Dendritic cell treated with granulocyte-macrophage colony-stimulating factor and Interleukin-4, amounts not matched to agents 40 ng/mL and 50 ng/mL, for 4 days (primary cell): ENCODE results near the gene TAOK2.
A peak's percentile ranks its signal among the peaks of the same experiment; 100 is the strongest.

Source experiments
- H3K27ac Mint-ChIP-seq: one replicate; pipeline ENCODE4 v1.8.0; 2022; ENCODE audit warnings: mild to moderate bottlenecking, mixed read lengths
- H3K27me3 Mint-ChIP-seq: one replicate; pipeline ENCODE4 v1.8.0; 2022; ENCODE audit warnings: mild to moderate bottlenecking, mixed read lengths
- H3K36me3 Mint-ChIP-seq: one replicate; pipeline ENCODE4 v1.8.0; 2022; ENCODE audit warnings: low read depth, mixed read lengths
- H3K4me1 Mint-ChIP-seq: one replicate; pipeline ENCODE4 v1.8.0; 2022; ENCODE audit warnings: low read depth, mixed read lengths
- H3K4me3 Mint-ChIP-seq: one replicate; pipeline ENCODE4 v1.8.0; 2022; ENCODE audit warnings: mild to moderate bottlenecking, moderate library complexity, mixed read lengths
- H3K9me3 Mint-ChIP-seq: one replicate; pipeline ENCODE4 v1.8.0; 2022; ENCODE audit warnings: mixed read lengths
- intact Hi-C: fragments of 100-400 bp; cut with micrococcal nuclease; formaldehyde crosslinking; loops from one replicate; pipeline ENCODE4 v1.15.0; 2022

Gene TAOK2

DNA sequence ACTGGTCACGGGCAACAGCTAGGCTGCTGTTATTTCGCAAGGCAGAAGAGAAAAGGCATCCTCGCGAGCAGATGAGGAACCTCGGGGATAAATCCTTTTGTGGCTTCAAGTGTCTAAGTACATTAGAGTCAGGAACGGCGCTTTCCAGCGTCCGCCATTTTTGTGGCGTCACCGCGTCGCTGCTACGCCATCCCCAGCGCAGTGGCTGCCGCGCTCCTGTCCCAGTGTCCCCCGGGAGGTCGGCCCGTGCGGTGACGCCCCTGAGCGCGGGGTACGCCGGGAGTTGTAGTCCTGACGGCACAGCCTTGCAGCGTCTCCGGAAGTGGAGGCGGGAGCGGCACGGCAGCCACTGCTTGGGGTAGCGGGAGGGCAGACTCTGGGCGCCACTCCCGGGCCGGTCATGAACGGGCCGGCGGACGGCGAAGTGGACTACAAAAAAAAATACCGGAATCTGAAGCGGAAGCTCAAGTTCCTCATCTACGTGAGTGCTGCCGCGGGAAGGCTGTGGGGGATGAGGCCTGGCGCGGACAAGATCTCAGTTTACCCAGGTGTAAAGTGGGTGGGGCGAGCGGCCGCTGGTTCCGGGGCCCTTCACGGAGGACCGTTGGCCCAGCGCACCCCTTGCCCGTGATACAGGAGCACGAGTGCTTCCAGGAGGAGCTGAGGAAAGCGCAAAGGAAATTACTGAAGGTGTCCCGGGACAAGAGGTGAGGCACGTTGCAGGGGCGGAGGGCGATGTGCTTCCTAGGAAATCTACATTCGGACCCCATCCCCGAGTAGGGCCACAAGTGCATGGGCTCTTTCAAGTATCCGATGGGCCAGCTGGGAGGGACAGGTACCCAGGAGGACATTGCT, 22.5 kb downstream of the TAOK2 start, which contains the start of gene INO80E:
Gene INO80E, plus strand, starts transcription at position 331 of the 855 bp plus-strand sequence. Its CDS starts 70 bp downstream, at position 401.
- Mint-ChIP-seq H3K27me3 (no peaks in the 10 kb centered on the region), H3K4me1 (peaks cover 33% of the 10 kb centered on the region), H3K27ac (peak within 1 kb of the TSS; percentile 98), H3K36me3 (peaks cover 80% of the 10 kb centered on the region), H3K9me3 (no peaks in the 10 kb centered on the region), H3K4me3 (peak within 1 kb of the TSS; percentile 100)
- intact Hi-C loops: loop anchor here (1.0 to 5.0 kb wide), 2 partner anchors 23 to 189 kb away; partner anchors contain the start of genes MAZ and TAOK2

- Mint-ChIP-seq H3K27me3 (no peaks in the 10 kb centered on the region), H3K4me3 (peak overlapping the region; percentile 100), H3K36me3 (peaks cover 80% of the 10 kb centered on the region), H3K27ac (peak overlapping the region; percentile 98), H3K4me1 (peaks cover 33% of the 10 kb centered on the region), H3K9me3 (no peaks in the 10 kb centered on the region)
- intact Hi-C loops: loop anchor here (1.0 to 5.0 kb wide), 2 partner anchors 24 to 190 kb away; partner anchors contain the start of genes MAZ and TAOK2
These were observed 23.1 kb downstream of the TAOK2 start for GRCh38 chr16:29996766-29997250.

- Mint-ChIP-seq H3K9me3 (no peaks in the 10 kb centered on the region), H3K27me3 (no peaks in the 10 kb centered on the region), H3K4me1 (peaks cover 23% of the 10 kb centered on the region), H3K4me3 (no peak overlapping the region), H3K36me3 (peaks cover 84% of the 10 kb centered on the region), H3K27ac (no peak overlapping the region)
- intact Hi-C loops: loop anchor here (5.0 to 10.0 kb wide), 2 partner anchors 85 to 192 kb away; partner anchors contain the start of gene MAZ
These were observed 25.9 kb downstream of the TAOK2 start for GRCh38 chr16:29999605-30000004.

GRCh38 chr16:30000735-30001631, 27.3 kb downstream of the TAOK2 start:
- H3K4me3 Mint-ChIP-seq: no peak overlapping the region
- H3K4me1 Mint-ChIP-seq: peaks cover 16% of the 10 kb centered on the region
- peaks cover 76% of the 10 kb centered on the region for H3K36me3 Mint-ChIP-seq
- H3K27me3 Mint-ChIP-seq: no peaks in the 10 kb centered on the region
- no peak overlapping the region for H3K27ac Mint-ChIP-seq
- intact Hi-C loops: loop anchor here (10.0 kb wide), 1 partner anchor 86 kb away; no protein-coding TSS in a partner anchor
- no peaks in the 10 kb centered on the region for H3K9me3 Mint-ChIP-seq

- Mint-ChIP-seq H3K27ac (no peak overlapping the region), H3K27me3 (peaks cover 3% of the 10 kb centered on the region), H3K4me3 (no peak overlapping the region), H3K4me1 (peaks cover 5% of the 10 kb centered on the region), H3K36me3 (peaks cover 75% of the 10 kb centered on the region), H3K9me3 (no peaks in the 10 kb centered on the region)
- intact Hi-C loops: loop anchor here (10.0 kb wide), 1 partner anchor 88 kb away; no protein-coding TSS in a partner anchor
These were observed 29.1 kb downstream of the TAOK2 start for GRCh38 chr16:30002614-30003346.

DNA sequence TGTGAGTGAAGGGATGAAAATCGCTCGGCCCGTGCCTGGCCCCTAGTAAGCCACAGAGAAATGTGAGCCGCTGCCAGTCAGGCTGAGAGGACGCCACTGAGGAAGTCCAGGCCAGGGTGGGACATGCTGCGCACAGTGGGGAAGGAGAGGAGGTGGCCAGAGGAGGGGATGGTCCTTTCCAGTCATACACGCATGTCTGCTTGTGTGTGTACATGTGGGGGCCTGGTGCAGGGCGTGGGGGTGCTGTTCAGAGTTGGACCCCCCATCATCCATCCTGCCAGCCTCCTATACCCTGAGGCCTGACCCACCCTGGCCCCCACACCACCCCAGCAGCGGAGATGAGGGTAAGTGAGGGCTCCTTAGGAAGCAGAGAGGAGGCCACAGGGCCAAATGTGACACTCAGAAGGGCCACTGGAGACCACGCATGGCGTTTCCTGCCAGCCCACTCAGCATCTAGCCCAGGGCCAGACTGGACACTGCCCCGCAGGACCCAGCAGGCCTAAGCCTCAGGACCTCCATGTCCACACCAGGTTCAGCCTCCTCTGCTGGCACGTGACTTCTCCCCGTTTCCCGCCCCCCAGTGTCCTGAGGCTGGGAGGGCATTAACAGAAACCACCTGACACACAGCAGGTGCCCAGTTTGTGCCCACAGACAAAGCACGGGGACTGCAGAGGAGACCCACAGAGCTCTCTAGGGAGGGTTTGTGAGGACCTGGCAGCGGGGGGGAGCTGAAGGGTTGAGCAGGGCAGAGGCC, 30.2 kb downstream of the TAOK2 start:
- no peak overlapping the region for H3K4me3 Mint-ChIP-seq
- peaks cover 64% of the 10 kb centered on the region for H3K36me3 Mint-ChIP-seq
- peaks cover 5% of the 10 kb centered on the region for H3K4me1 Mint-ChIP-seq
- peaks cover 13% of the 10 kb centered on the region for H3K27me3 Mint-ChIP-seq
- no peaks in the 10 kb centered on the region for H3K9me3 Mint-ChIP-seq
- intact Hi-C loops: loop anchor here (10.0 kb wide), 1 partner anchor 89 kb away; no protein-coding TSS in a partner anchor
- H3K27ac Mint-ChIP-seq: no peak overlapping the region

DNA sequence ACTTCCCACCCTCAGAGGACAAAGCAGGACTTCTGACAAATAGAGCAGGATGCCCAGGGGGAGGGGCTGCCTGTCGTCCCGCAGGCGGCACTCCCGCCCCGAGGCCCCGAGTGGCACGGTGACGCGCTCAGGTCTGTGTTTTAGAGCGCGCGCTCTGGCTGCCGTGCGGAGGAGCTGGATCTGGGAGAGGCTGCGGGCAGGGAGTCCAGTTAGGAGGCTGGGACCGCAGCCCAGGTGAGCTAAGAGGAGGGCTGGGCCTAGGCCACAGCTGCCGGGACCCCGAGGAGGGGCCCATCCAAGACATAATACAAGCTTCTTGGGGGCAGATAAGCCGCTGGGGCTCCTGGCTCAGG, 30.7 kb downstream of the TAOK2 start:
- no peaks in the 10 kb centered on the region for H3K9me3 Mint-ChIP-seq
- peaks cover 5% of the 10 kb centered on the region for H3K4me1 Mint-ChIP-seq
- peaks cover 18% of the 10 kb centered on the region for H3K27me3 Mint-ChIP-seq
- no peak overlapping the region for H3K4me3 Mint-ChIP-seq
- intact Hi-C loops: loop anchor here (10.0 kb wide), 1 partner anchor 90 kb away; no protein-coding TSS in a partner anchor
- H3K36me3 Mint-ChIP-seq: peaks cover 59% of the 10 kb centered on the region
- no peak overlapping the region for H3K27ac Mint-ChIP-seq

DNA sequence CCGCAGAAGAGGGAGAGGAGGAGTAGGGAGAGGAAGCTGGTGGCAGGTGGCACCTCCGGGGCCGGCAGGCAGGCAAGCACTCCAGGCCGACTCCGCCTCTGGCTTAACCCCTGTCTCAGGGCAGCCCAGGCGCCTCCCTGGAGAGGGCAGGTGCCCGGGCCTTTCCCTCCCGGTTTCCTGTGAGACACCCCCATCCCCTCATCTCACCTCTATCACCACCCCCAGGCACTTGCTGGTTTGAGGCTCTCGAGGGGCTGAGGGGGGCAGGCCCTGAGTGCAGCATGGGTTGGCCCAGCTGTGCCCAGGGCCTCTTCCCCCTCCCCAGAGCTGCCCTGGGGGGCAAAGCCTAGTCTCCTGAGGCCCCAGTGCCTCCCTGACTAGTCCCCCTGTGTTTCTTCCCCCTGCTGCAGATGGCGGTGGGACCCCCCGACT, 31.2 kb downstream of the TAOK2 start:
- Mint-ChIP-seq H3K4me3 (no peak overlapping the region), H3K4me1 (peaks cover 5% of the 10 kb centered on the region), H3K27ac (no peak overlapping the region), H3K9me3 (no peaks in the 10 kb centered on the region), H3K36me3 (peaks cover 54% of the 10 kb centered on the region), H3K27me3 (peaks cover 23% of the 10 kb centered on the region)
- intact Hi-C loops: loop anchor here (10.0 kb wide), 1 partner anchor 90 kb away; no protein-coding TSS in a partner anchor

DNA sequence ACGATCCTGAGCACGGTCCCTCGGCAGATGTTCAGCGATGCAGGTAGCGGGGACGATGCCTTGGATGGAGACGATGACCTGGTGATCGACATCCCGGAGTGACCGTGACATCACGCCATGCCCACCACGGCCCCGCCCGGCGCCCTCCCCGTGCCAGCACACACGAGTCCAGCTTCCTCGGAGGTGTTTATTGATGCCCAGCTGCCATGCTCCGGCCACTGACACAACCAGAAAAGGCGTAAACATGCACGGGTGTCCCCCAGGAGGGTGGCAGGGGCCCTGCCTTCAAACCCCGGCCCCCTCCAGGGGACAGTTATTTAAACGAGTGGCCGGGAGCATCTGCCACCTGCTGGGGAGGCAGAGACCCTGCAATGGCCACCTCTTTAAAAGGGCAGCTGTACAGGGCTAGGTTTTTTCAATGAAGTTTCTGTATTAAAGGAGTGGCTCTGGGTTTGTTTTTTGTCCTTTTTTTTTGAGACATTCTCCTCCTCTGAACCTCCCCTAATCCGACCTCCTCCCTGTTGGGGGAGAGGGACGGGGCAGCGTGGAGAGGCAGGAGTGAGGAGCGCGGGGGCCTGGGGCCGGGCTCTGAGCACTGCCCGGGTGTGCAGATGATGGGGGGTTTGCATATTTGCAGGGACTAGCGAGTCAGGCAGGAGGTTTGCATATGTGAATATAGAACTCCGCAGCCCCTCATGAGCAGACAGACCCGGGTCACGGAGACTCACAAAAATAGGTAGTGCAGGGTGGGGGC, 31.9 kb downstream of the TAOK2 start:
- intact Hi-C loops: loop anchor here (10.0 kb wide), 1 partner anchor 91 kb away; no protein-coding TSS in a partner anchor
- Mint-ChIP-seq H3K27me3 (peaks cover 30% of the 10 kb centered on the region), H3K4me3 (no peak overlapping the region), H3K9me3 (no peaks in the 10 kb centered on the region), H3K36me3 (peaks cover 47% of the 10 kb centered on the region), H3K4me1 (peaks cover 9% of the 10 kb centered on the region), H3K27ac (no peak overlapping the region)

- Mint-ChIP-seq H3K9me3 (no peaks in the 10 kb centered on the region), H3K27ac (no peak overlapping the region), H3K36me3 (peaks cover 42% of the 10 kb centered on the region), H3K27me3 (peaks cover 34% of the 10 kb centered on the region), H3K4me1 (peaks cover 11% of the 10 kb centered on the region), H3K4me3 (no peak overlapping the region)
- intact Hi-C loops: loop anchor here (10.0 kb wide), 1 partner anchor 91 kb away; no protein-coding TSS in a partner anchor
These were observed 32.4 kb downstream of the TAOK2 start for GRCh38 chr16:30006095-30006473.

DNA sequence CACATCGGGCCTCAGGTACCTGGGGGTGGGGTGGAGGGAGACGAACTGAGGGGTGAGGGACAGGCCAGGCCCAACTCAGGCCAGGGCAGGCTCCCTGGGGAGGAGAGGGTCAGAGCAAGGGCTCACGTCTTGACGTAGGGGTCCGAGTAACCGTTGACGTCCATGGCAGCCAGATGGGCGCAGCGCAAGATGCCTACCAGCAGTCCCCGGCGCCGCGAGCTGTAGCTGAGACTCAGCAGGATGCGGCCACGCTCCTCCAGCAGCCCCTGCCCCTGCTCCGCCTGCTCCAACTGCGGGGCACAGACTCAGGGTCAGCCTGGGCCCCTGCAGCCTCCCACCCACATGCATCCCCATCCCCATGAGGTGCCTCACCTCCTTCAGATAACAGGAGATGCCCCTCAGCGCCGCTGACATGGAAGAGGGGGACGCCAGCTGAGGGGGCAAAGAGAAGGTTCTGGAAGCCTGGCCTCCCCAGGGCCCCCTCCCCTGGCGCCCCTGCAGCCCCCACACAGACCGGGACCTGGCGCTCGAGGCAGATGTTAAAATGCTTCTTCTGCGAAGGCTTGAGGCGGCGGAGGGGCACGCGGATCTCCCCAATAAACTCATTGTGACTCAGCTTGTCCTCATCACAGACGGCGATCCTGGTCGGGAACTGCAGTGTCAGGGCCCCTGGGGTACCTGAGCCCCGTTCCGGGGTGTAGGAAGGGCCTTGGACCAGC, 33.1 kb downstream of the TAOK2 start:
- intact Hi-C loops: loop anchor here (10.0 kb wide), 1 partner anchor 92 kb away; no protein-coding TSS in a partner anchor

More for the DNA sequence above, 33.1 kb downstream of the TAOK2 start:
- Mint-ChIP-seq H3K4me3 (no peak overlapping the region), H3K9me3 (no peaks in the 10 kb centered on the region), H3K27ac (no peak overlapping the region), H3K4me1 (peaks cover 16% of the 10 kb centered on the region), H3K27me3 (peaks cover 40% of the 10 kb centered on the region), H3K36me3 (peaks cover 34% of the 10 kb centered on the region)
